Heart left ventricle (tissue), 16 donors: ENCODE measurements around the gene TMEM175. TPM values are rescaled to one million over a fixed set of nuclear protein-coding genes. Genes with fewer than 3 reads are reported as not detected.

Source experiments
- ATAC-seq, 4 donors: fragments of 200-7000 bp; cut with Tn5 transposase; one replicate each; pipeline ENCODE4 v1.9.1; 2020 to 2022; ENCODE audit warnings: moderate library complexity in 4 of 4, mild to moderate bottlenecking in 3 of 4, moderate number of reproducible peaks in 1 of 4
- DNase-seq, 5 donors: peaks; one replicate each; pipeline ENCODE4 v3.0.0-alpha.2; 2020
- H3K27ac ChIP-seq, 12 donors: fragments of 200-600 bp; sonication (generic) in 4 of 12; one replicate each; pipeline versions ENCODE4 v1.5.0 to v1.8.0; 2016 to 2022; ENCODE audit warnings: mild to moderate bottlenecking in 2 of 12
- H3K27me3 ChIP-seq, 9 donors: fragments of 200-600 bp; sonication (generic) in 2 of 9; one replicate each; pipeline versions ENCODE4 v1.5.1 to v1.8.0; 2016 to 2022; ENCODE audit warnings: mild to moderate bottlenecking in 3 of 9
- H3K36me3 ChIP-seq, 9 donors: fragments of 200-600 bp; sonication (generic) in 2 of 9; one replicate each; pipeline versions ENCODE4 v1.5.0 to v1.8.0; 2018 to 2022; ENCODE audit warnings: mild to moderate bottlenecking in 2 of 9
- H3K4me1 ChIP-seq, 12 donors: fragments of 200-600 bp; sonication (generic) in 4 of 12; one replicate each; pipeline versions ENCODE4 v1.5.0 to v1.8.0; 2016 to 2022; ENCODE audit warnings: mild to moderate bottlenecking in 3 of 12
- H3K4me3 ChIP-seq, 12 donors: fragments of 200-600 bp; sonication (generic) in 4 of 12; one replicate each; pipeline versions ENCODE4 v1.5.0 to v1.8.0; 2017 to 2022; ENCODE audit warnings: mild to moderate bottlenecking in 9 of 12, moderate library complexity in 4 of 12
- H3K9me3 ChIP-seq, 12 donors: fragments of 200-600 bp; sonication (generic) in 4 of 12; one replicate each; pipeline versions ENCODE4 v1.5.0 to v1.8.0; 2016 to 2022; ENCODE audit warnings: mild to moderate bottlenecking in 1 of 12
- CTCF ChIP-seq, 12 donors: fragments of 200-600 bp; sonication (generic) in 4 of 12; IDR thresholded peaks; one replicate each; pipeline versions ENCODE4 v1.5.0 to v1.8.0; 2018 to 2022; ENCODE audit warnings: antibody characterized with exemption in 12 of 12, mild to moderate bottlenecking in 5 of 12
- POLR2A ChIP-seq, 2 donors: fragments of 450-650 bp; IDR thresholded peaks; one replicate each; pipeline ENCODE4 v1.6.1; 2017; ENCODE audit warnings: antibody characterized with exemption in 2 of 2, mild to moderate bottlenecking in 2 of 2, moderate library complexity in 2 of 2
- WGBS, 4 donors: extraction: QIAGEN DNeasy Blood & Tissue Kit in 2 of 4; methylation state at CpG; one replicate each; pipeline versions ENCODE4 v1.1.5 to v1.1.7; 2013 to 2018; 5-methylcytosine and 5-hydroxymethylcytosine counted together
- intact Hi-C, 10 donors: fragments of 100-400 bp; cut with DNase I; formaldehyde crosslinking; loops; one replicate each; pipeline versions ENCODE4 v1.11.1 to v1.14.2; 2022
- polyA plus RNA-seq, 2 donors: library from polyadenylated mRNA; stranded (reverse); fragments of 200-250 nt; gene quantifications; one replicate each; pipeline ENCODE4 v1.2.3, GENCODE V29; 2013
- total RNA-seq, 9 donors: library from RNA; depleted of rRNA in 2 of 9; stranded (reverse); fragments of >200 nt in 2 of 9; fragmentation: NEBNext Ultra II Directional in 3 of 9; extraction: Animal tissue kit (Norgen Biotek cat#: 25700) in 3 of 9; gene quantifications; one replicate each; pipeline versions ENCODE4 v1.1.0 to v1.2.4, GENCODE V29; 2016 to 2023
- donor health status: ischemic (EF 13 %, LVEDD 7.1; RV severe dilation, severe dysfunction).
- donor health status: healthy with polysubstance abuse.
- donor health status: DM: no; HTN: yes; CAD: no.
- donor health status: DM: no; HTN: no; CAD: no.
- donor health status: ischemic (EF 25% LVEDD 6.9; RV normal size, moderate dysfunction).
- donor health status: ischemic (EF 25% LVEDD 5.7; RV mildly dilated, moderate dysfunction).
- donor health status: healthy.
- donor health status: DM: yes; HTN: yes; CAD: no.
- donor health status: ischemic (EF 35%, LVEDD 5.7; RV mildly dilated, moderate dysfunction).
- donor health status: nonischemic (EF 11% LVEDD 7.7; RV severe dilation, severe dysfunction).
- donor health status: DM: yes; HTN: yes; CAD: no.
- donor health status: PGD.
- donor health status: ischemic (EF 29% LVEDD 5.4; RV normal size, mild dysfunction).
- donor health status: nonischemic (EF 23%, LVEDD 6.1; RV moderate dilation, normal function).

TMEM175 gene
- total and polyA plus RNA-seq, 11 donors: 14.2 to 34.6 (median 20.1) TPM

DNA sequence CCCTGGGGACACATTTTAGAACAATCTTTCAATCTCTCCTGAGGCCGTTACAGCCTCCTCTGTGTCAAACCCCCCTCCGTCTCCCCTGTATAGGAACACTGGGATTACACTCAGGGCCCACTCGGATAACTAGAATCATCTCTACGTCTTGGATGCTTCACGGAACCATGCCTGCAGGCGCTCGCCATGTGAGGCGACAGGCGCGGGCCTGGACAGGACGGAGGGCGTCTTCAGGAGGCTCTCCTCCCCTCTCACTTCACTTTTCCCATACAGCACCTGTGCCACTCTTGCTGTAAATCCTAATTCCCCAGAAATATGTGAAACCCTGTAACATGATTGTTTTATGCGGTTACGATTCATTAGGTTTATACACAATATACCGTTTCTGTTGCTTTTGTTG lies 50.6 kb downstream of the TMEM175 start:
- H3K36me3 ChIP-seq: no peaks in the 10 kb centered on the region
- no peaks in the 10 kb centered on the region for H3K27me3 ChIP-seq
- intact Hi-C loops: loop anchor here in 3 of 10 donors (10.0 kb wide), 2 partner anchors 198 to 238 kb away; no protein-coding TSS in a partner anchor
- TF ChIP-seq CTCF (IDR thresholded peaks at IDR 0.05) (no peak), POLR2A (IDR thresholded peaks at IDR 0.05) (no peak)
- no peaks in the 10 kb centered on the region for H3K9me3 ChIP-seq
- no peak overlapping the region for H3K27ac ChIP-seq
- peaks cover 0 to 42% (median 16%) of the 10 kb centered on the region in 12 donors for H3K4me1 ChIP-seq
- 97 to 98% (median 97%) methylated on average over 15 of the region's 15 CpGs for WGBS, 4 donors
- no peak for DNase-seq
- ATAC-seq: no peak
- no peak overlapping the region for H3K4me3 ChIP-seq

- Histone ChIP-seq H3K4me1 (peaks cover 0 to 34% (median 18%) of the 10 kb centered on the region in 12 donors), H3K27me3 (no peaks in the 10 kb centered on the region), H3K27ac (no peak overlapping the region), H3K36me3 (peaks cover 0 to 3% (median 0%) of the 10 kb centered on the region in 9 donors), H3K4me3 (peak overlapping the region in 9 of 12 donors; percentile 9 to 75 (median 31)), H3K9me3 (no peaks in the 10 kb centered on the region)
- TF ChIP-seq CTCF (IDR thresholded peaks at IDR 0.05): no peak
- no peak for TF ChIP-seq POLR2A (IDR thresholded peaks at IDR 0.05)
- intact Hi-C loops: loop anchor here in 4 of 10 donors (5.0 to 10.0 kb wide), 4 partner anchors 52 to 242 kb away; partner anchors contain the start of genes GAK (in 1 of the 4) and TMEM175 (in 1 of the 4)
- WGBS, 4 donors: 86 to 89% (median 88%) methylated on average over 15 of the region's 15 CpGs
- no peak for ATAC-seq
- no peak for DNase-seq
Observed at GRCh38 chr4:984336-985054, 52.2 kb downstream of the TMEM175 start.

GRCh38 chr4:985123-985830 lies 53.0 kb downstream of the TMEM175 start:
- H3K36me3 ChIP-seq: peaks cover 0 to 11% (median 0%) of the 10 kb centered on the region in 9 donors
- H3K27ac ChIP-seq: no peak overlapping the region
- ATAC-seq (peak; percentile 66 to 79 (median 75)), DNase-seq (peak; percentile 66 to 88 (median 82))
- H3K9me3 ChIP-seq: no peaks in the 10 kb centered on the region
- no peaks in the 10 kb centered on the region for H3K27me3 ChIP-seq
- H3K4me1 ChIP-seq: peaks cover 0 to 34% (median 18%) of the 10 kb centered on the region in 12 donors
- peak overlapping the region in 9 of 12 donors; percentile 9 to 75 (median 31) for H3K4me3 ChIP-seq
- intact Hi-C loops: loop anchor here in 4 of 10 donors (5.0 to 10.0 kb wide), 4 partner anchors 53 to 243 kb away; partner anchors contain the start of genes GAK (in 1 of the 4) and TMEM175 (in 1 of the 4)
- TF ChIP-seq CTCF (IDR thresholded peaks at IDR 0.05) (no peak), POLR2A (IDR thresholded peaks at IDR 0.05) (no peak)
- WGBS, 4 donors: 50 to 65% (median 57%) methylated on average over 16 to 23 of the region's 23 CpGs
